Thoracic aorta (tissue), 2 donors: ENCODE measurements around the gene MROH8. TPM values are rescaled to one million over a fixed set of nuclear protein-coding genes. Genes with fewer than 3 reads are reported as not detected.

Experiments used
- ATAC-seq: fragments of 150-250 bp; one replicate; pipeline ENCODE4 v1.8.0; 2017; ENCODE audit warnings: low read depth; ENCODE audit not compliant: insufficient number of reproducible peaks, low FRiP score
- DNase-seq: peaks from one replicate; pipeline ENCODE4 v3.0.0-alpha.2; 2020; ENCODE audit warnings: low spot score
- H3K27ac ChIP-seq, 2 donors: fragments of 200-600 bp; sonication (generic); 1 replicate in 1 of 2; 2 replicates in 1 of 2; pipeline ENCODE4 v1.5.1; 2016; ENCODE audit warnings: mild to moderate bottlenecking in 2 of 2, moderate library complexity in 2 of 2
- H3K27me3 ChIP-seq: fragments of 200-600 bp; sonication (generic); replicated peaks from 2 replicates; pipeline ENCODE4 v1.6.0; 2016; ENCODE audit warnings: mild to moderate bottlenecking; ENCODE audit not compliant: insufficient read depth
- H3K36me3 ChIP-seq: fragments of 200-600 bp; sonication (generic); one replicate; pipeline ENCODE4 v1.5.1; 2016
- H3K4me1 ChIP-seq, 2 donors: fragments of 200-600 bp; sonication (generic); 1 replicate in 1 of 2; 2 replicates in 1 of 2; pipeline versions ENCODE4 v1.5.1 to v1.6.0; 2016; ENCODE audit warnings: low read depth in 2 of 2, mild to moderate bottlenecking in 1 of 2; ENCODE audit not compliant: control insufficient read depth in 1 of 2
- H3K4me3 ChIP-seq: fragments of 200-600 bp; sonication (generic); 2 replicates; pipeline ENCODE4 v1.5.1; 2016; ENCODE audit warnings: mild to moderate bottlenecking
- H3K9me3 ChIP-seq: fragments of 200-600 bp; sonication (generic); 2 replicates; pipeline ENCODE4 v1.5.1; 2016
- total RNA-seq, 2 donors: library from RNA; depleted of rRNA; stranded (reverse); fragments of >200 nt; gene quantifications; one replicate each; pipeline versions ENCODE4 v1.1.0 to v1.2.3, GENCODE V29; 2016
- TF ChIP-seq, protein P1 (sequence below): fragments of 200-600 bp; sonication (generic); IDR thresholded peaks from one replicate; pipeline ENCODE4 v1.5.1; 2019; ENCODE audit warnings: antibody characterized with exemption

Gene MROH8
- total RNA-seq, 2 donors from 2014 or later = 1.6 to 12.7 TPM

- Histone ChIP-seq H3K27ac (no peak overlapping the region), H3K4me3 (no peak overlapping the region), H3K4me1 (peaks cover 5 to 11% of the 10 kb centered on the region in 2 donors), H3K36me3 (no peaks in the 10 kb centered on the region), H3K27me3 (no peaks in the 10 kb centered on the region), H3K9me3 (no peaks in the 10 kb centered on the region)
- no peak for DNase-seq
- TF ChIP-seq, protein P1, sequence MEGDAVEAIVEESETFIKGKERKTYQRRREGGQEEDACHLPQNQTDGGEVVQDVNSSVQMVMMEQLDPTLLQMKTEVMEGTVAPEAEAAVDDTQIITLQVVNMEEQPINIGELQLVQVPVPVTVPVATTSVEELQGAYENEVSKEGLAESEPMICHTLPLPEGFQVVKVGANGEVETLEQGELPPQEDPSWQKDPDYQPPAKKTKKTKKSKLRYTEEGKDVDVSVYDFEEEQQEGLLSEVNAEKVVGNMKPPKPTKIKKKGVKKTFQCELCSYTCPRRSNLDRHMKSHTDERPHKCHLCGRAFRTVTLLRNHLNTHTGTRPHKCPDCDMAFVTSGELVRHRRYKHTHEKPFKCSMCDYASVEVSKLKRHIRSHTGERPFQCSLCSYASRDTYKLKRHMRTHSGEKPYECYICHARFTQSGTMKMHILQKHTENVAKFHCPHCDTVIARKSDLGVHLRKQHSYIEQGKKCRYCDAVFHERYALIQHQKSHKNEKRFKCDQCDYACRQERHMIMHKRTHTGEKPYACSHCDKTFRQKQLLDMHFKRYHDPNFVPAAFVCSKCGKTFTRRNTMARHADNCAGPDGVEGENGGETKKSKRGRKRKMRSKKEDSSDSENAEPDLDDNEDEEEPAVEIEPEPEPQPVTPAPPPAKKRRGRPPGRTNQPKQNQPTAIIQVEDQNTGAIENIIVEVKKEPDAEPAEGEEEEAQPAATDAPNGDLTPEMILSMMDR = no peak
- no peak for ATAC-seq
Observed at GRCh38 chr20:37090407-37090806, 88.9 kb downstream of the MROH8 start.

- DNase-seq = no peak
- Histone ChIP-seq H3K27ac (no peak overlapping the region), H3K9me3 (no peaks in the 10 kb centered on the region), H3K4me3 (no peak overlapping the region), H3K27me3 (no peaks in the 10 kb centered on the region), H3K4me1 (no peaks in the 10 kb centered on the region), H3K36me3 (peaks cover 9% of the 10 kb centered on the region)
- ATAC-seq = no peak
- TF ChIP-seq, protein P1 = no peak
Observed at GRCh38 chr20:37081717-37082289, 97.5 kb downstream of the MROH8 start.

DNA sequence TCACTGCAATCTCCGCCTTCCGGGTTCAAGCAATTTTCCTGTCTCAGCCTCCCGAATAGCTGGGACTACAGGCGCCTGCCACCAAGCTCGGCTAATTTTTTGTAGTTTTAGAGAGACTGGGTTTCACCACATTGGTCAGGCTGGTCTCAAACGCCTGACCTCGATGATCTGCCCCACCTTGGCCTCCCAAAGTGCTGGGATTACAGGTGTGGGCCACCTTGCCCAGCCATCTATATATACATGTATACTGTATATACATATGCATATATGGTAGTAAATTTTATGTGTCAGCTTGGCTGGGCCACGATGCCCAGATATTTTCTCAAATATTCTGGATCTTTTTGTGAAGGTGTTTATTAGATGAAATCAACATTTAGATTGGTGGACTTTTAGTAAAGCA, 102.3 kb downstream of the MROH8 start:
- TF ChIP-seq, protein P1 = no peak
- peaks cover 1% of the 10 kb centered on the region for H3K36me3 ChIP-seq
- DNase-seq (no peak), ATAC-seq (no peak)
- H3K4me3 ChIP-seq = no peak overlapping the region
- no peaks in the 10 kb centered on the region for H3K27me3 ChIP-seq
- no peaks in the 10 kb centered on the region for H3K4me1 ChIP-seq
- H3K9me3 ChIP-seq = no peaks in the 10 kb centered on the region
- no peak overlapping the region for H3K27ac ChIP-seq

DNA sequence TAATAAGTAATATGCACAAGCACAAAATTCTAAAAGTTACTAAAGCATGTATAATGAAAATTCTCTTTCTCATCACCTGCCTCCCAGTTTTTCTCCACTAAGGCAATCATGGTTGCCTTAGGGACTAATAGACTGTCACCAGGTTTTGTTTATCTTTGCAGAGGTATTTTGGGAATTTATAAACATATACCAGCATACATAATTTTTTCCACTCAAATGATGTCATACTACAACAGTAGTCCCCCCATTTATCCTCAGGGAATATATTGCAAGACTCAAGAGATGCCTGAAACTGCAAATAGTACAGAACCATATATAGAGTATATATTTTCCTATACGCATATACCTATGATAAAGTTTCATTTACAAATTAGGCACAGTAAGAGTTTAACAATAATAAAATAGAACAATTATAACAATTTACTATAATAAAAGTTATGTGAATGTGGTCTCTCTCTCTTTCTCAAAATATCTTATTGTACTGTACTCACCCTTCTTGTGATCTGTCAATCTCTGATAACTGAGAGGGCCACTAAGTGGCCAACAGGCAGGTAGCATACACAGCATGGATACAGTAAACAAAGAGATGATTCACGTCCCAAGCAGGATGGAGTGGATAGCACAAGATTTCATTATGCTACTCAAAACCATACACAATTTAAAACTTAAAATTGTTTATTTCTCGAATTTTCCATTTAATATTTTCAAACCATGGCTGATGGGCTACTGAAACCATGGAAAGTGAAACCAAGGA, 103.2 kb downstream of the MROH8 start:
- no peak for ATAC-seq
- H3K9me3 ChIP-seq = no peaks in the 10 kb centered on the region
- TF ChIP-seq, protein P1 = no peak

DNA sequence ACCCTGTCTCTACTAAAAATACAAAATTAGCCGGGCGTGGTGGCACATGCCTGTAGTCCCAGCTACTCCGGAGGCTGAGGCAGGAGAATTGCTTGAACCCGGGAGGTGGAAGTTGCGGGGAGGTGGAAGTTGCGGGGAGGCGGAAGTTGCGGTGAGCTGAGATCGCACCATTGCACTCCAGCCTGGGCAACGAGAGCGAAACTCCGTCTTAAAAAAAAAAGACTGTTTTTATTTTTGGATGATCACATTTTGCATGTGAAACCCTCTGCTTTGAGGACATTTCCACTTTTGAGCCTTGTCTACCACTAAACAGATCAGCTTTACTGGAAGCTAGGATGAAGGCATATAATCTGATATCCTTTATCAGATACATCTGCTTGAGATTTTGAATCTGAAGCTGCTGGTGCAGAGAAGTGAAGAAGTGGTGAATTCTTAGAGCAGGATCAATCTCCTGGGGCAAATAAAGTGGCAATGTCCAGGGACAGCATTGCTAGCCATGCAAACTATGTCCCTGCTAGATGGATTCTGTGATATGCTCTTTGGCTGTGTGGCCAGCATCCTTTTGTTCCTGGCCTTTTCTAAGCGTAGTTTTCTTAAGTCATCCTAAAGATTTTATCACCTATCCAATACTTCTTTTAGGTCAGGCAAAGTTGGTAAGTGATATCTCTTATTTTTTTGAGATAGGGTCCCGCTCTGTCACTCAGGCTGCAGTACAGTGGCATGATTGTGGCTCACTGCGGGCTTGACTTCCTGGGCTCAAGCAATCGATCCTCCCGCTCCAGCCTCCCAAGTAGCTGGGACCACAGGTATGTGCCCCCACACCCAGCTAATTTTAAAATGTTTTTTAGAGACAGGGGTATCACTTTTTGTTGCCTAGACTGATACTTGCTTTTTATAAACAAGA, 106.8 kb downstream of the MROH8 start:
- TF ChIP-seq, protein P1 = no peak
- Histone ChIP-seq H3K4me1 (no peaks in the 10 kb centered on the region), H3K36me3 (no peaks in the 10 kb centered on the region), H3K4me3 (no peak overlapping the region), H3K9me3 (no peaks in the 10 kb centered on the region), H3K27ac (no peak overlapping the region), H3K27me3 (no peaks in the 10 kb centered on the region)
- no peak for ATAC-seq
- DNase-seq = no peak

More for the DNA sequence above, 103.2 kb downstream of the MROH8 start:
- Histone ChIP-seq H3K36me3 (no peaks in the 10 kb centered on the region), H3K4me3 (no peak overlapping the region), H3K27ac (no peak overlapping the region), H3K27me3 (no peaks in the 10 kb centered on the region), H3K4me1 (no peaks in the 10 kb centered on the region)
- DNase-seq = no peak
